Stimulated activated CD8-positive, alpha-beta memory T cell treated with anti-CD3 and anti-CD28 coated beads, Interleukin-7, amount 100 ng/mL, for 4 hours (primary cell): ENCODE results near the gene GMPS.
"Not testable (repeated sequence)": the region's sequence is repeated elsewhere in the genome, so short reads cannot be mapped to it uniquely, and the experiment has no call there.

Source experiments
- DNase-seq, 2 donors: peaks; one replicate each; pipeline ENCODE4 v3.0.0-alpha.2; 2020; ENCODE audit warnings: low read depth in 2 of 2

GMPS gene

DNA sequence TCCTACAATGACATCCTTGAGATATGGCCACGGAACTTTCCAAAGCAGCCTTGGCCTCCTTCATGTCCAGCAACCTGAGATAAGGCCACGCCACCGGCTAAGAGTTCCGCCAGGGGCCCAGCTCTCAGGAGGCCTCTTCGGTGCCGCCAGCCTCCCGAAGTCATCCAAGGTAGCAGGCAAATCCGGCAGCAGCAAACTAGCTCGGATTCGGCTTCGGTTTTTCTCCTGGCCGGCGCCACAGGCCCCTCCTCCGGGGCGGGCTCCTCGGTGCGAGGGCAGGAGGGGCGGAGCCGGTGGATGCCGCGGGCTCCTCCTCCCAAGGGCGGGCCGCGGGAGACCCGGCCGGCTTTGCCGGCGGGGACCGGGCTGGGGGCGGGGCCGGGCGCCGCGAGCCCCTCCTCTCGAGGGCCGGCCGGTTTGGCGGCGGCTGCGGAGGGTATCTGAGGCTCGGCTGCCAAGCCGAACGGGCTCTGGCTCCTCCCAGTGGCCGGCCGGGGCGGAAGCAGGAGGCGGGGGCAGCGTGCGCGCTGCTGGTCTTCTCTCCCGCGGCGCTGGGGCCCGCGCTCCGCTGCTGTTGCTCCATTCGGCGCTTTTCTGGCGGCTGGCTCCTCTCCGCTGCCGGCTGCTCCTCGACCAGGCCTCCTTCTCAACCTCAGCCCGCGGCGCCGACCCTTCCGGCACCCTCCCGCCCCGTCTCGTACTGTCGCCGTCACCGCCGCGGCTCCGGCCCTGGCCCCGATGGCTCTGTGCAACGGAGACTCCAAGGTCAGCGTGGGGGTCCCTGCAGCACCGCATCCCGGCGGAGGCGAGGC is at the start of gene GMPS:
Gene GMPS, plus strand, starts transcription at position 518 of the 812 bp plus-strand sequence. Its CDS starts 221 bp downstream, at position 739.
- DNase-seq = peak; percentile 87 to 94

DNA sequence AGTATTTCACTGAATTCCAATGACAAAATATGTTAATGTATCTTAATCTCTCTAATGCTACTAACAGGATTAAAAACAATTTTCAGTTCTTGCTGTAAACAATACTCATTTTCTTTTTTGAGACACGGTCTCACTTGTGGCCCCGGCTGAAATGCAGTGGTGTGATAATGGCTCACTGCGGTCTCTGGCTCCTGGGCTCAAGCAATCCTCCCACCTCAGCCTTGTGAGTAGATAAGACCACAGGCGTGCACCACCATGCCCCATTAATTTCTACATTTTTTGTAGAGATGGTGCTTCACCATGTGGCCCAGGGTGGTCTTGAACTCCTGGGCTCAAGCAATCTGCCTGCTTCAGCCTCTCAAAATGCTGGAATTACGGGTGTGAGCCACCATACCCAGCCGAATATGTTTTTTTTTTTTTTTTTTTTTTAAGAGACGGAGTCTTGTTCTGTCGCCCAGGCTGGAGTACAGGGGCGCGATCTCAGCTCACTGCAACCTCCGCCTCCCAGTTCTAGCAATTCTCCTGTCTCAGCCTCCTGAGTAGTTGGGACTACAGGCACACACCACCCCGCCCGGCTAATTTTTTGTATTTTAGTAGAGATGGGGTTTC is 41.9 kb upstream of the GMPS start:
- DNase-seq = not testable (repeated sequence)

DNA sequence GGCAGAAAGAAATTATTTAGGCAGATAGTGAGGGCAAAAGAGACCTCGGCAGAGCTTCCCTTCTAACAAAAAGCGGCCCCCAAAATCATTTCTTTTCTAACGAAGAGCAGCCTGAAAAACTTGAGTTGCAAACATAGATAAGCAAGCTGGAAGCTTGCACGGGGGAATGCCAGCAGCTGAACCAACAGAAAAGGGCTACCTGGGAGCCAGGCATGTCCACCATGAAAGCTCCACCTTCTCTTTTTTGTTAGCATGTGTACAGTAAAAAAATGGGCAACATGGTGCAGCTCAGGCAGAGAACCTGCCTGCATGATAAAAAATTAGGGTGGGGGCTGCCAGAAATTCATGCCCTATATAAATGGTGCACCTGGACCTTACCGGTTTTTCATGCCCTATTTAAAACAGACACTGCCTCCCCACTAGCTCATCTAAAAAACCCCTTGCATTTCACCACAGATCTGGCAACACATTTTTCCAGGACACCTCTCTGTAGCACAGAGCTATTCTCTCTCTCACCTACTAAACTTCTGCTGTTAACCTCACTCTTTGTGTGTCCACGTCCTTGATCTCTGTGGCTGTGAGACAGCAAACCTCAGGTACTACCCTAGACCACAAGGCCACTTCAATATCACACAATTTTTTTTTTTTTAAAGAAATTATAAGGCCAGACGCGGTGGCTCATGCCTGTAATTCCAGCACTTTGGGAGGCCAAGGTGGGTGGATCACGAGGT is 34.9 kb upstream of the GMPS start:
- DNase-seq = no peak

DNA sequence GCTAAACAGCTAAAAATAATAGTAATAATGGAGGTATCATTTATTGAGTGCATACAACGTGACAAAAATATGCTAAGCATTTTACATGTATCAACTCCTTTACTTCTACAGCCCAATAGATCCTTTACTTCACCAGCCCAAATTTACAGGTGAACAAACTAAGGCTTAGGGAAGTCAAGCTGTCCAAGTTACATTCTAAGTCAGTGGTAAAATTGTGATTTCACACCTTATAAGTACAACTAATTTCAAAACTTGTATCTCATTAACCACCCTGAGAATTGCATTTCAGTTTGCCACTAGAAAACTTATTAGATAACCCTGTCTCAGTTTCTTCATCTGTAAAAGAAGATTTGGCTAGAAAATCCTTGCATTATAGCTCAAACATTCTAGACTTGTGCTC is 26.9 kb upstream of the GMPS start:
- DNase-seq = no peak

DNA sequence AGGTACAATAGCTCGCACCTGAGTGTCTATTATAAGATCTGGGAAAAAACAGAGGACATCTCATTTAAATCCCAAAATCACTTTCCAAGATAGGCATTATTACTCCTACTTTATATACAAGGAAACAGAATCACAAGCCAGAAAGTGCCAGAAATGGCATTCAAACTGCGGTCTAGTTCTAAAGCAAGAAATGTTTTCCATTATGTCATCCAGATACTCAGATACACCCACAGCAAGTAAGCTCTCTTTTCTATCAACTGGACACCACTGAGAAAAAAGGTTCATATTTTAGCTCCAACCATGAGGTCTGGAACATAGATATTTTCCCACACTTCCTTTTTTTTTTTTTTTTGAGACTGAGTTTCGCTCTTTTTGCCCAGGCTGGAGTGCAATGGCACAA is 24.3 kb upstream of the GMPS start:
- DNase-seq = no peak

DNA sequence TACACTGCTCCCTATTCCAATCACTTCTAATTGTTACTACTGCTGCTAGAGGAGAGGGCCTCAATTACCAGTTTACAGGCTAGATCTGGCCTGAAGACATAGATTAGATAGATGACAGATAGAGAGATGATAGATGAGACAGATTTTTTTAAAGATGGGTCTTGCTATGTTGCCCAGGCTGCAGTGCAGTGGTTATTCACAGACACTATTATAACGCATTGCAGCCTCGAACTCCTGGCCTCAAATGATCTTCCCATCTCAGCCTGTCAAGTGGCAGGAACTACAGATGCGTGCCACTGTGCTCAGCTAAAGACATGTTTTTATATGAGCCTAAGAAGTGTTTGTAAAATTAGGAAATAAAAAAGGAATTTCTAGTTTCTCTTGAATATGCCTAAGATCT is 22.5 kb upstream of the GMPS start:
- DNase-seq = no peak

DNA sequence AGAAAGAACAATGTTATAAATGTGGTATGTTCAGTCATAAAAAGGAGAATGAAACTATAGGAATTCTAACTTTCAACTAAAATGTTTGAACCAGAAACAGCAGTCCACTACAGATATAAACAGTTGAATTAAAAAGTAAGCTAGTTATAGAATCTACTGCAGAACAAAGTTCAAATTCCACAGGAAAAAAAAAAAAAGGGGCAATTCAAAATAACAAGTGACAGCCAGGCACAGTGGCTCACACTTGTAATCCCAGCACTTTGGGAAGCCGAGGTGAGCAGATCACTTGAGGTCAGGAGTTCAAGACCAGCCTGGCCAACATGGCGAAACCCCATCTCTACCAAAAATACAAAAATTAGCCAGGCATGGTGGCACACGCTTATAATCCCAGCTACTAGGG is 21.0 kb upstream of the GMPS start:
- DNase-seq = not testable (repeated sequence)

DNA sequence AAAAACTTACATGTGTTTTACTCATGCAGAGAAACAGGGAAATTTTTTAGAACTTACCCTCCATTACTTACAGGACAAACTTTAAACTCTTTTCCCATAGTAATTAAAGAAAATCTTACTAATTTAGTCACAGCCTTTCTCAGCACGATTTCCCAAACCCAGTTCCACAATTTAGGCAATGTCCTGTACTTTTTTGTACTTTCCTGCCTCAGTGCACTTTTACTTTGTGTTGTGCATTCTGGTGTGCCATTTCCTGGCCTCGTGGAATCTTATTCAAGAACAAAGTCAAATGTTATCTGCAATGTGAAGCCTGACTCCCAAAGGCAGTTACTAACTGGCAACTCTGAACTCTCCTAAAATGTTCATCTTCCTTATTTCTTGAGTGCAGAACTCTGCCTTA is 18.1 kb upstream of the GMPS start:
- DNase-seq = no peak

DNA sequence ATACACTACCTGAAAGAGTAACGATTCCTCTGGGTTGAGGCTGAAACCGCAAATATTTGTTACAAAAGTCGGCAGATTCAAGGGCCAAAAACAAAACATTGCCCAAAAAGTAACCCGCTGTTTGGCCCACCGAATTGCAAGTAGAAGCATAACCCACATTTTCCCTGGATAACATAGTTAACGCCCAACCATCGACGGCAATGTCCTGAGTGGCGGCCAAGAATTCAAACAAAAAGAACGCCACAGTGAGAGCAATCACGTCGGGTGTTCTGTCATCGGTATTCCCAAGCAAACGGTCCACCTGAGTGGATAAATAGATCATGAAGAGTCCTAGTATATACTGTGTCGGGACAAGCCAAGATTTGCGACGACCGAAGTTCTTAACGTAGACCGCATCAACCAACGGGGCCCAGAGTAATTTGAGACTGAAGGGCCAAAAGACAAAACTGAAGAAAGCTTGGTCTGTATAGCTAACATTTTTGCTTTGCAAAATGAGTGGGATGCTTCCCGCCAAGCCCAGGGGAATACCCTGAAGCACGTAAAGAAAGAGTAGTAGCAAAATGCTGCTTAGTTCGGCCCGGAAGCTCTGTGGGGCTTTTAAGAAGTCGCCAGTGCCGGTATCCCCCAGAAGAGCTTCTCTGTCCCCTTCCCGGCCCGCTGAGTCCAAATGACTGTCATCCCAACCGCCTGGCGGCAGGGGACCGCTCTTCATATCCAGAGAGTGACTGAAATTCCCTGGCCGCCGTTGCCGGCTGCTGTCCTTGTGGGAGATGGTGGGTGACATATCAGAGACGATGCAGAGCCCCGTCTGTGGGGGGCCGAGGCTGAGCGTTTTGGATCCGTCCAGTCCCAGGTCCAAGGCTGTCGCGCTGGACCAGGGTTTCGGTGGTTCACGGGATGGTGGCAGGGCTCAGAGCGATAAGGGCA is 17.0 kb upstream of the GMPS start:
- DNase-seq = peak in 1 of 2 donors; percentile 6

DNA sequence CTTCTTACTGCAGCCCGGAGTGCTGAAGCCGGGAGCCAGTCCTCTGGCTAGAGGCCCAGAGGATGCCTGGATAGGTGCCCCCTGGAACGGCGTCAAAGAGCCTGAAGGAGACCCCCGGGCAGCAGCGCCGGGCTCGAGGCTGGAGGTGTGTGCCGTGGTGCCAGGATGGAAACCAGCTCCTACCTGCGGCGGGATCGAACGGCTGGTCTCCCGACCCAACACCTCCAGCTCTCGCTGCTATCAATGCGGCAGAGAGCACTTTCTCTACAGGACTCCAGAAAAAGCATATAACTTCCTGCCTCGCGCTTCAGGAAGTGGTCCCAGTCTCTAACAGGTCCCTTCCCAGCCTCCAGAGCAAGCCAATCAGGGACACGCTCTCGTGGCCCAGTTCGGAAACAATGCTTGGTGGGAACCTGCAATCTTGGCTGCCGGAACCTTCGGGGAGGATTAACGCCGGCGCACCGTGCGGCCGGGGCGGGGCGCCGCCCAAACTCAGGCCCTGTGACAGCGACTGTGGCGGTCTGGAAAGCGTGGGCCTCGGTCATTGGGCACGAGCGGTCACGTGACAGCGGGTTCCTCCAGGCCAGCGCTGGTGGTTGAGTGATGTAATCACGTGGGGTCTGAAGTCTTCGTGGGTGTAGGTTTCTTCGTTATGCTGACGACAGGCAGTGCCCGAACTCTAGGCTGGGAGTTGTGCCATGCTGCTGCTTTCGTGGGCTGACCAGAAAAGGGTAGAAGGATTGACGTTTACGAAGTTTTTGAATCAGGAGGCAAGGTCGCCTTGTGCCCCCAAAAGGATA is 16.1 kb upstream of the GMPS start, which contains the start of gene SLC33A1:
Gene SLC33A1, minus strand, starts transcription at position 287 of the 800 bp plus-strand sequence. CDS start 430 bp downstream, outside the sequence.
- peak; percentile 99 for DNase-seq

DNA sequence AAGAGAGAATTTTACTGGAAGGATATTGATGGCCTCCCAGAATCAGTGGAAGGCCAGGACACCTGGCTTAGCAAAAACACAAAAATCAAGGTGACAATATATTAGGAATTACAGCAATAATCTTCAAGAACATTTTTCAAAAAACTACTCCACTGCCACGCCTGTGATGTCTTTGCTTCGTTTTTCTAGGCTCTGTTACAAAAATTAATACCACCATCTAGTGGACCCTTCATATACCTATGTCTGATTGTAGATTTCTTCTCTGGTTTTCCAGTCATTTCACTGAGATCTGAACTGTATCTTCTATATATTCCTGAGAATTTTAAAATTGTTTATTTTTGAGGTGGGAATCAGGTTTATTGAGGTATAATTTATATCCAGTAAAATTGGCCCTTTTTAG is 10.6 kb upstream of the GMPS start:
- no peak for DNase-seq

DNA sequence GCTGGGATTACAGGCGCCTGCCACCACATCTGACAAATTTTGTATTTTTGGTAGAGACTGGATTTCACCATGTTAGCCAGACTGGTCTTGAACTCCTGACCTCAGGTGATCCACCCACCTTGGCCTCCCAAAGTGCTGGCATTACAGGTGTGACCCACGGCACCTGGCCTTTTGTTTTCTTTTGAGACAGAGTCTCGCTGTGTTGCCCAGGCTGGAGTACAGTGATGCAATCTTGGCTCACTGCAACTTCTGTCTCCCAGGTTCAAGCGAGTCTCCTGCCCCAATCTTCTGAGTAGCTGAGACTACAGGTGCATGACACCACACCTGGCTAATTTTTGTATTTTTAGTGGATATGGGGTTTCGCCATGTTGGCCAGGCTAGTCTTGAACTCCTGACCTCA is 10.0 kb upstream of the GMPS start:
- not testable (repeated sequence) for DNase-seq

DNA sequence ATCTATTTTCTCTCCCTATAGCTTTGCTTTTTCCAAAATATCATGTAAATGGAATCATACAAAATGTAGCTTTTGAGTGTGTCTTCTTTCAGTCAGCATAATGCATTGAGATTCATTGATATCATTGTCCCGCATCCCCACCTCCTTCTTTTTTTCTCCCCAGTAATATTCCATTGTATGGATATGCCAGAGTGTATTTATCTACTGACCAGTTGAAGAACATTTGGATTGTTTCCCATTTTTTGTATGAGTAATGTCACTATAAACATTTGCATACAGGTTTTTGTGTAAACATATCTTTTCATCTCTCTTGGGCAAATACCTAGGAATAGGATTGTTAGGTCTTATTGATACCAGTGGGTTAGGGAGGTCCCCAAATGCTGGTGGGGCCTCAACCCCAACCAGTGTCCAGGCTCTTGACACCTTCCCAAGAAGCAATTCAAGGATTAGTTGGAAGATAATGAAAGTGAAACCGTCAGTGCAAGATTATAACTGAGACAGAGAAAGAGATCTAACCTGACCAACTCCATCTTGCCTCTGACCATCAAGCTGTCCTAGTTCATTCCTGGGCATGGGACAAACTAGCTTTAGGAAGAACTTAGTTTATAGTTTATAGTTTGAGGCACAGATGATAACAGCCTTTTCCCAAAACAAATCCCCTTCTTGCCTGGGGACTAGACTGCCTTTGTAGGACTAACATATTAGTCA is 8.8 kb upstream of the GMPS start:
- DNase-seq = no peak

DNA sequence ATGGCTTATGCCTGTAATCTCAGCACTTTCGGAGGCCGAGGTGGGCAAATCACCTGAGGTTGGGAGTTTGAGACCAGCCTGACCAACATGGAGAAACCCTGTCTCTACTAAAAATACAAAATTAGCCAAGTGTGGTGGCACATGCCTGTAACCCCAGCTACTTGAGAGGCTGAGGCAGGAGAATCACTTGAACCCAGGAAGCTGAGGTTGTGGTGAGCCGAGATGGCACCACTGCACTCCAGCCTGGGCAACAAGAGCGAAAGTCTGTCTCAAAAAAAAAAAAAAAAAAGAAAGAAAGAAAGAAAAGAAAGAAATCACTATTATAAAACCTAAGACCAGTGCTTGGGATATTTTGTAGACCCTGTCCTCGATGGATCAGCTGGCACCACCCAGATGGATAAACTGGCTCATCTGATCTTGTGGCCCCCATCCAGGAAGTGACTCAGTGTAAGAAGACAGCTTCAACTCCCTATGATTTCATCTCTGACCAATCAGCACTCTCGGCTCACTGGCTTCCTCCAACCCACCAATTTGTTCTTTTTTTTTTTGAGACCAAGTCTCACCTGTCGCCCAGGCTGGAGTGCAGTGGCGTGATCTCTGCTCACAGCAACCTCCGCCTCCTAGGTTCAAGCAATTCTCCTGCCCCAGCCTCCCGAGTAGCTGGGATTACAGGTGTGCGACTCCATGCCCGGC is 8.0 kb upstream of the GMPS start:
- DNase-seq = peak; percentile 42 to 65

DNA sequence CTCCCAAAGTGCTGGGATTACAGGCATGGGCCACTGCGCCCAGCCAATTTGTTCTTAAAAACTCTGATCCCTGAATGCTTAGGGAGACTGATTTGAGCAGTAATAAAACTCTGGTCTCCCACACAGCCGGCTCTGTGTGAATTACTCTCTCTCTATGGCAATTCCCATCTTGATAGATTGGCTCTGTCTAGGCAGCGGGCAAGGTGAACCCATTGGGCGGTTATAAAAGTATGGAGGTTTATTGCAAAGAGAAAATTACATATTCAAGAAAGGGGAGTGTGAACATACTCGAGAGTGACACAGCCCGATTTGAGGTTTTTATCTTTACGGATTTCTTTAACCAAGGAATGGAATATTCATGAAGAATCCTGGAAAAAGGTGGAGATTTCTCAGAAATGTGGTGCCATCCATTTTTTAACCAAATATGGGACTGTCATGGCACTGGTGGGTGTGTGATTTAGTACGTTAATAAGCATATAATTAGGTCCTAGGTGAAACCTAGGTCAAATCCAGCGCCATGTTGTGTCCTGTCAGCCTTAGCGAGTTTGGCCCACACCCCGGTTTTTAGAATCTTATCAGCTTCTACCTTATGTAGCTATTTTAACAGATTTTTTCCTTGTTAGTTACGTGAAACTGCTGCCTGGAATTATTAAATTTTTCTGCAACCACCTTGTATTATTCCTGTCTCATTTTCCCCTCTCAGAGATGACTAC is 7.2 kb upstream of the GMPS start:
- DNase-seq = no peak

DNA sequence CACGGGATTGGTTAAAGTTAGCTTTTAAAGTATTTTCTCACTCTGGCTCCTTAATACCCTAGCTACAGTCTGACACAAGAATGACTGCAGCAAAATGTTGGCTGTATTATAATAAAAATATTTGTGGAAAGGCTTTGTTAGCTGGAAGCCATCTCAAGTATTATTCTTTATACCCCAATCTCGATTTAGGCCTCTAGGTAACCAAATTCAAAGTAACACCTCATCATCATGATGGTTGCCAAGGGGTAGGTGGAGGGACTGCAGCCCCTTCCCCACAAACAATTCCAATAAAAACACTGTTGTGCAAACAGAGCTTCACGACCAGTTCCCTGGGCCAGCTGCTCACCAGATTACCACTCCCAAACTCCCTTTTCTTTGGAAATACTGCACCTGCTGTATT is 759 bp upstream of the GMPS start:
- DNase-seq = no peak

DNA sequence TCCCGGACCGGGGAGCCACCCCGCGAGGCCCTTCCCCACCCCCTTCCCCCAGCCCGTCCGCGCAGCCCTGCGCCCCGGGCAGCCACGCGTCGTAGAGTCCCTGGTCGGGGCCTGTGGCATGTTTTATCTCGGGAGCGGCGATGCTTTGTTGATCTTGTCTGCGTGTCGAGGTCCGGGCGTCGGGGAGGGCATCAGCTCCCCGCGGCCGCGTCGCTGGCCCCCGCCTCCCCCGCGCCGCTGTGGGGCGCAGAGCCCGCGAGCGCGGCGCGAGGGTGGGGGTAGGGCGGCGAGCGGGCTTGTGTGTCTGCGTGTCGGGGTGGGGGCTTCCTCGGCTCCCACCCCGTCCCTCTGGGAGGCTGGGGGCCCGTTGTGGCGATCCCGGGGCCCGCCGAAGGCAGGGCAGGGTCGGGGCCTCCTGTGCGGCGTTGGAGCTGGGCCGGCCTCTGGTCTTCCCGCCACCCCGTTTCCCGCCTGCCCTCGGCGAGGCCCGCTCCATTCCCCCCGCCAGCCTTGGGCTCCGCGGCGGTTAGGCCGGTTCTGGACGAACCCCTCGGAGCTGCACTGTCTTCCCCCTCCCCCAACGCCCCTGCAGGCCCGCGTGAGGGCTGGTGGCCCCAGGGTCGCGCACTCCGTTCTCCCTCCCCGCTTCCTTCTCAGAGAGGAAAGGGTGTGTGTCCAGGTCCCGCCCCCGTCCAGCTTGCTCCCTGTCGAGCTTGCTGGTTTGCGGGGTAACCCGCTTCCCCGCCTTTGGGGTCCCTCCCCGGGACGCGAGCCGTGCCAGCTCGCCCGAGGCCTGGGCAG is 695 bp downstream of the GMPS start:
- DNase-seq = peak in 1 of 2 donors; percentile 33

DNA sequence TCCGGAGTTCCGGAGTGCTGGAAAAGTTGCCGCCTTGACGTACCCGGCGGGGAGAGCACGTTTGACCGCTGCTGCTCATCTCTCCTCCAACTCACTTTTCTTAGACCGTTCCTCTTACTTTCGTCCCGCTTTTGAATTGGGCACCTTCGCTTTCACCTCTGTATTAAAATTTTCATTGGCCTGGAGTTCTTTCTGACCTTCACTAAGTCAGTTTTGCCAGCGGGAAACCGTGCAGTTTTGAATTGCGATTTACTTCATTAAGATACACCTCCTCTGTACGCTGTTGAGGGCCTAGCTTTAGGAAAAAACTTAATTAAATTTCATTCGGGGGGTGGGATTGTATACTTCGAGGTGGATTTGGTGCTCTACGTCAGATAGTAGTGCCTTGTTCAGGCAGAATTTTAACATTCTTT is 1.3 kb downstream of the GMPS start:
- no peak for DNase-seq
